Ovary (tissue), 3 donors: Measurements from ENCODE around the gene NEK2.

ENCODE experiments used
- CTCF ChIP-seq, 3 donors: fragments of 450-650 bp in 2 of 3; fragments of 200-600 bp in 1 of 3; IDR thresholded peaks; one replicate each; pipeline versions ENCODE4 v1.5.1 to v1.8.0; 2016 to 2022; ENCODE audit warnings: antibody characterized with exemption in 3 of 3, mild to moderate bottlenecking in 1 of 3
- POLR2A ChIP-seq: fragments of 450-650 bp; IDR thresholded peaks from one replicate; pipeline ENCODE4 v1.6.1; 2017; ENCODE audit warnings: antibody characterized with exemption, mild to moderate bottlenecking, moderate library complexity
- donor health status: DM: no; HTN: no; CAD: no.

DNA sequence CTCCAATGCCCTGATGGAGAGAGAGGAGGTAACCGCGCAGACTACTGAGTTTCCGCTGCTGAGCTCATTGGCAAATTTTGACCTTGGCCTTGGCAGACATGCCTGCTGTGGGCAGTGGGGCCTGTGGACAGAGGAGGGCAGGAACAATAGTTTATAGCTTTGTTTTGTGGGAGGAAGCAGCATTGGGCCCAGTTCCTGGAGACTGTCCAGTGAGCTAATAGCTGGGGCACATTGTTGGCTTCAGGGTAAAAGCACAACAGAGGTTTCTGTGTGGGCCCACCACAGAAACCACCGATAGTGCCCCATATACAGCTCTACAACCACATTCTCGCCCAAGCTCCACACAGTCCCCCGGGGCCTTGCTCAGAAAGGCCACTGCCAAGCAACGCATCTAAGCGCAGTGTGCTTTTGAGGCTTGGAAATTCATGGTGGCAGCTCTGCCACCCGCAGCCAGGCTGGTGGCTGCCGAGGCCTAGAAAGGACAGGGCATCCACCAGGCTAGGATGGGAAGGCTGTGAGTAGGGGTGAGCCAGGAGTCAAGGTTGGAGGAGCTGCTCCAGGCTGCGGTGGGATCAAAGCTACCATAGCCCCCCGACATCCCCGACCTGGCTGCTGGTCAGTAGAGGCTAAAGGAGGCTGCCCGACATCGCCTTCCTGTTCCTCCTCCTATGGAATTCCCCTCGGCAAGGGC lies 43.2 kb downstream of the NEK2 start:
- TF ChIP-seq POLR2A (no peak), CTCF (IDR thresholded peaks at IDR 0.05) (no peak)
